ENCODE results near the gene CKAP2L. TPM values are rescaled to one million over a fixed set of nuclear protein-coding genes. Genes with fewer than 3 reads are reported as not detected.

The CKAP2L gene, protein sequence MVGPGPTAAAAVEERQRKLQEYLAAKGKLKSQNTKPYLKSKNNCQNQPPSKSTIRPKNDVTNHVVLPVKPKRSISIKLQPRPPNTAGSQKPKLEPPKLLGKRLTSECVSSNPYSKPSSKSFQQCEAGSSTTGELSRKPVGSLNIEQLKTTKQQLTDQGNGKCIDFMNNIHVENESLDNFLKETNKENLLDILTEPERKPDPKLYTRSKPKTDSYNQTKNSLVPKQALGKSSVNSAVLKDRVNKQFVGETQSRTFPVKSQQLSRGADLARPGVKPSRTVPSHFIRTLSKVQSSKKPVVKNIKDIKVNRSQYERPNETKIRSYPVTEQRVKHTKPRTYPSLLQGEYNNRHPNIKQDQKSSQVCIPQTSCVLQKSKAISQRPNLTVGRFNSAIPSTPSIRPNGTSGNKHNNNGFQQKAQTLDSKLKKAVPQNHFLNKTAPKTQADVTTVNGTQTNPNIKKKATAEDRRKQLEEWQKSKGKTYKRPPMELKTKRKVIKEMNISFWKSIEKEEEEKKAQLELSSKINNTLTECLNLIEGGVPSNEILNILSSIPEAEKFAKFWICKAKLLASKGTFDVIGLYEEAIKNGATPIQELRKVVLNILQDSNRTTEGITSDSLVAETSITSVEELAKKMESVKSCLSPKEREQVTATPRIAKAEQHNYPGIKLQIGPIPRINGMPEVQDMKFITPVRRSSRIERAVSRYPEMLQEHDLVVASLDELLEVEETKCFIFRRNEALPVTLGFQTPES
- 6.3 and 6.5 TPM in 2 replicates for total RNA-seq
- long read RNA-seq, full-length matches to known transcripts, result 1 of 32 reads
- long read RNA-seq, partial matches to known transcripts, result 24 of 32 reads
- long read RNA-seq, other reads (novel, unspliced or antisense), result 7 of 32 reads

DNA sequence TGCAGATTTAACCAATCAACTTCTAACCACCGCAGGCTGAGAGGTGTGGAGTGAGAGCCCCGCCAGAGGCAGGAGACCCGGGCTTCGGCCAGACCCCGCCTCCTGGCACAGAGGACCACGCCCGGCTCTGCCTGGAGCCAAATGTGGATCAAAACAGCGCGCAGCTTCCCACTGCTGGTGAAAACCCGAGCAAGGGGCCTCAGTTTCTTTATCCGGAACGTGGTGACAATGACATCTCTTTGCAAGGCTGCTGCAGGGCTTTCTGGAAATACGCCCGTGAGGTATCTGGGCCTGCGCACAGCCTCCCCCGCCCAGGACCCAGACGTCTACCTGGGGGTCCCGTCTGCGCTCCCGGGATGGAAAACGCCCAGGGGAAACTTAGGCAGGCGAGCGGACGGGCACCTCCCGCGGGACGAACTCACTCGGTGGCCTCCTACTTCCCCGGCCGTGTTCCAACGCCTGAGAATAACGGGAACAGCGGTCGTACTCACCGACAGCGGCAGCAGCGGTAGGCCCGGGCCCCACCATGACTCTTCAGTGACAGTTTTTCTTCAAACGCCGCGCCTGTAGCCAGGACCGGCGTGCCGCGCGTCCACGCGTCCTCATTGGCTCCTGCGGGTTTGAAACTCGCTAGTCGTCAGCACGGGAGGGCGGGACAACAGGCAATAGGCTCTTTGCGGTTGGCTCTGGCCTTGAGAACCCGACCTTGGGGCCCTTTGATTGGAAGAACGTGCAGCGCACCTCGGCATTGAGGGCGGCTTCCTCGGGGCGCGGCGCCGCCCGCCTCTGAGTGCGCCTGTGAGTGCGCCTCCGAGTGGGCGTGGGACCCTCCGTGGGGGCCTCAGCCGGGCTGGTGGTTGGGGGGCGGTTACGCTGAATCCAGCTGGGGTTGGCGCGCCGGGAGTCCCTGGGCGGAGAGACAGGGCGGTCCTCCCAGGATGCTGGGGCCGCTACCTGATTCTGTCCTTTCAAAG lies at the start of gene CKAP2L:
Gene CKAP2L, minus strand, starts transcription at position 539 of the 974 bp plus-strand sequence. Its CDS starts 11 bp downstream, at position 528.
- Mint-ChIP-seq H3K9me3 (ENCODE audit: unreplicated experiment) (no peaks in the 10 kb centered on the region), H3K4me3 (ENCODE audit: unreplicated experiment) (peak within 1 kb of the TSS; percentile 94), H3K36me3 (ENCODE audit: unreplicated experiment) (no peaks in the 10 kb centered on the region), H3K27ac (ENCODE audit: unreplicated experiment) (peak within 1 kb of the TSS; percentile 88), H3K27me3 (ENCODE audit: unreplicated experiment) (no peaks in the 10 kb centered on the region), H3K4me1 (ENCODE audit: unreplicated experiment) (peaks cover 52% of the 10 kb centered on the region)
- DNase-seq (ENCODE audit: extremely low spot score, unreplicated experiment), result peak; percentile 98
- TF ChIP-seq, protein P1, sequence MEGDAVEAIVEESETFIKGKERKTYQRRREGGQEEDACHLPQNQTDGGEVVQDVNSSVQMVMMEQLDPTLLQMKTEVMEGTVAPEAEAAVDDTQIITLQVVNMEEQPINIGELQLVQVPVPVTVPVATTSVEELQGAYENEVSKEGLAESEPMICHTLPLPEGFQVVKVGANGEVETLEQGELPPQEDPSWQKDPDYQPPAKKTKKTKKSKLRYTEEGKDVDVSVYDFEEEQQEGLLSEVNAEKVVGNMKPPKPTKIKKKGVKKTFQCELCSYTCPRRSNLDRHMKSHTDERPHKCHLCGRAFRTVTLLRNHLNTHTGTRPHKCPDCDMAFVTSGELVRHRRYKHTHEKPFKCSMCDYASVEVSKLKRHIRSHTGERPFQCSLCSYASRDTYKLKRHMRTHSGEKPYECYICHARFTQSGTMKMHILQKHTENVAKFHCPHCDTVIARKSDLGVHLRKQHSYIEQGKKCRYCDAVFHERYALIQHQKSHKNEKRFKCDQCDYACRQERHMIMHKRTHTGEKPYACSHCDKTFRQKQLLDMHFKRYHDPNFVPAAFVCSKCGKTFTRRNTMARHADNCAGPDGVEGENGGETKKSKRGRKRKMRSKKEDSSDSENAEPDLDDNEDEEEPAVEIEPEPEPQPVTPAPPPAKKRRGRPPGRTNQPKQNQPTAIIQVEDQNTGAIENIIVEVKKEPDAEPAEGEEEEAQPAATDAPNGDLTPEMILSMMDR (IDR thresholded peaks at IDR 0.05), result no peak

DNA sequence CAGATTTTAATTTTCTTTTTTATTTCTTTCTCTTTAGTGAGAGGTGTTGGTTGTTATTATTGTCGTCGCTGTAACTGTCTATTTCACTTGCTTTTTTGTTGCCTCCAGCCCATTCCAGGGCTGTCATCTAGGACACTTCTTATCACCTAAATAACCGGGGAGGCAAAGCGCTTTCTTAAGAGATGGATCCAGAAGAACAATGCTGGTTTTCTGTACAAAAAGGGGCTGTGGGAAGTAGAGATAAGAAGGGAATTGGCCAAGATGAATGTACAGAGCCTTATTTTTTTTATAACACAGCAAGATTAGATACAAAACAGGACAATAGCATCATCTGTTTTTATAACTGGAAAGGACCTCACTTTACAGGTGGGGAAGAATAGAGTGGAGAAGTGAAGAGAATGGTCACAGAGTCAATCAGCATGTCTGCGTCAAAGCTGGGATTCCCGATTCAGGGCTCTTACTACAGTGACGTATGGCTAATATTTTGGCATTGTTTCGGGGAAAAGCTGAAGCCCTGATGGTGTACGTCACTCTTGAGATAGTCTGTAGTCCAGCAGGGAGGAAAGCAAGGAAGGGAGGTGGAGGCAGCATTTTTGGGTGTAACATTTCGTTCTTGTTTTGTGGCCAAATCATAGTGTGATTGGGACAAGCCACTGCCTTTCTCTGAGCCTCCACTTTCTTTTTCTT lies 49.0 kb upstream of the CKAP2L start:
- peak overlapping the region; percentile 94 for H3K27ac Mint-ChIP-seq (ENCODE audit: unreplicated experiment)
- peak overlapping the region; percentile 5 for H3K4me3 Mint-ChIP-seq (ENCODE audit: unreplicated experiment)
- no peaks in the 10 kb centered on the region for H3K27me3 Mint-ChIP-seq (ENCODE audit: unreplicated experiment)
- peaks cover 62% of the 10 kb centered on the region for H3K4me1 Mint-ChIP-seq (ENCODE audit: unreplicated experiment)
- no peaks in the 10 kb centered on the region for H3K36me3 Mint-ChIP-seq (ENCODE audit: unreplicated experiment)
- TF ChIP-seq, protein P1 (IDR thresholded peaks at IDR 0.05), result no peak
- no peaks in the 10 kb centered on the region for H3K9me3 Mint-ChIP-seq (ENCODE audit: unreplicated experiment)
- no peak for DNase-seq (ENCODE audit: extremely low spot score, unreplicated experiment)

GRCh38 chr2:112812318-112813267 lies 48.2 kb upstream of the CKAP2L start:
- no peak for DNase-seq (ENCODE audit: extremely low spot score, unreplicated experiment)
- Mint-ChIP-seq H3K27ac (ENCODE audit: unreplicated experiment) (peak overlapping the region; percentile 94), H3K27me3 (ENCODE audit: unreplicated experiment) (no peaks in the 10 kb centered on the region), H3K4me1 (ENCODE audit: unreplicated experiment) (peaks cover 56% of the 10 kb centered on the region), H3K9me3 (ENCODE audit: unreplicated experiment) (peaks cover 3% of the 10 kb centered on the region), H3K4me3 (ENCODE audit: unreplicated experiment) (peak overlapping the region; percentile 5), H3K36me3 (ENCODE audit: unreplicated experiment) (no peaks in the 10 kb centered on the region)
- TF ChIP-seq, protein P1 (IDR thresholded peaks at IDR 0.05), result no peak

DNA sequence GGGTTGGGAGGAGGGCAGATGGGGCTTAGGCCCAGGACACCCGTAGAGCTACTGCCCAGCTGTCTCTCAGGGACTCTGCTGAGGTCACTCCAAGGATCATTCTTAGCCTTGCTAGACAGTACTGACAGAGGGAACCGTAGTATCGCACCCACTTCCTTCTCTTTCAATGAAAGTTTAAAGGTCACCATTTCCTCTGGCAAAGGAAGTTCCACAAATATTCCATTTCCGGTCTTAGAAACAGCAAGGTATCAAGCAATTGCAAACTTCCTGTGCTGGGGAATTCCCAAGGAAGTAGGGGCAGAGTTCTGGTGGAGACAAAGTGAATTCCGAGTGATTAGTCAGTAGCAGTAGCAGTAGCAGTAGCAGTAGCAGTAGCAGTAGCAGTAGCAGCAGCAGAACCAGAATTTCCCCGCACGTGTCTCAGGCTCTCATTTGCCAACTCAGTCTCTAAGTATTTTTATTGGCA lies 47.5 kb upstream of the CKAP2L start:
- no peaks in the 10 kb centered on the region for H3K27me3 Mint-ChIP-seq (ENCODE audit: unreplicated experiment)
- H3K27ac Mint-ChIP-seq (ENCODE audit: unreplicated experiment), result peak overlapping the region; percentile 94
- H3K4me3 Mint-ChIP-seq (ENCODE audit: unreplicated experiment), result no peak overlapping the region
- TF ChIP-seq, protein P1 (IDR thresholded peaks at IDR 0.05), result no peak
- DNase-seq (ENCODE audit: extremely low spot score, unreplicated experiment), result no peak
- H3K36me3 Mint-ChIP-seq (ENCODE audit: unreplicated experiment), result no peaks in the 10 kb centered on the region
- peaks cover 9% of the 10 kb centered on the region for H3K9me3 Mint-ChIP-seq (ENCODE audit: unreplicated experiment)
- peaks cover 48% of the 10 kb centered on the region for H3K4me1 Mint-ChIP-seq (ENCODE audit: unreplicated experiment)

Measured in osteocyte (in vitro differentiated cells).